ENCODE results near the gene SLC30A9.

The SLC30A9 gene

GRCh38 chr4:41985151-41985550 lies 5.2 kb upstream of the SLC30A9 start:
- H3K27me3 Mint-ChIP-seq, result no peaks in the 10 kb centered on the region
- no peaks in the 10 kb centered on the region for H3K9me3 Mint-ChIP-seq
- H3K4me3 Mint-ChIP-seq, result no peak overlapping the region
- no peak for DNase-seq
- H3K27ac Mint-ChIP-seq, result no peak overlapping the region
- H3K4me1 Mint-ChIP-seq, result peaks cover 9% of the 10 kb centered on the region
- no peak for ATAC-seq
- peaks cover 4% of the 10 kb centered on the region for H3K36me3 Mint-ChIP-seq (ENCODE audit: low read depth)

GRCh38 chr4:41989994-41990364 lies 351 bp upstream of the SLC30A9 start:
- Mint-ChIP-seq H3K36me3 (ENCODE audit: low read depth) (peaks cover 14% of the 10 kb centered on the region), H3K4me3 (peak overlapping the region; percentile 89), H3K9me3 (no peaks in the 10 kb centered on the region), H3K27me3 (no peaks in the 10 kb centered on the region), H3K4me1 (peaks cover 37% of the 10 kb centered on the region), H3K27ac (peak overlapping the region; percentile 88)
- no peak for DNase-seq
- ATAC-seq, result peak; percentile 3

- H3K36me3 Mint-ChIP-seq (ENCODE audit: low read depth), result peaks cover 17% of the 10 kb centered on the region
- H3K27me3 Mint-ChIP-seq, result no peaks in the 10 kb centered on the region
- no peak for ATAC-seq
- H3K4me3 Mint-ChIP-seq, result peak overlapping the region; percentile 89
- peak overlapping the region; percentile 21 for H3K27ac Mint-ChIP-seq
- H3K9me3 Mint-ChIP-seq, result no peaks in the 10 kb centered on the region
- no peak for DNase-seq
- peaks cover 37% of the 10 kb centered on the region for H3K4me1 Mint-ChIP-seq
Observed at GRCh38 chr4:41991916-41992767, 1.8 kb downstream of the SLC30A9 start.

GRCh38 chr4:41992967-41993857 lies 2.9 kb downstream of the SLC30A9 start:
- Mint-ChIP-seq H3K27ac (no peak overlapping the region), H3K9me3 (no peaks in the 10 kb centered on the region), H3K4me3 (no peak overlapping the region), H3K4me1 (peaks cover 40% of the 10 kb centered on the region), H3K36me3 (ENCODE audit: low read depth) (peaks cover 18% of the 10 kb centered on the region), H3K27me3 (no peaks in the 10 kb centered on the region)
- DNase-seq (no peak), ATAC-seq (no peak)

- Mint-ChIP-seq H3K36me3 (ENCODE audit: low read depth) (peaks cover 18% of the 10 kb centered on the region), H3K27ac (no peak overlapping the region), H3K27me3 (no peaks in the 10 kb centered on the region), H3K9me3 (no peaks in the 10 kb centered on the region), H3K4me3 (no peak overlapping the region), H3K4me1 (peaks cover 35% of the 10 kb centered on the region)
- no peak for DNase-seq
- ATAC-seq, result no peak
Observed at GRCh38 chr4:41994461-41994985, 4.2 kb downstream of the SLC30A9 start.

- H3K4me1 Mint-ChIP-seq, result peaks cover 11% of the 10 kb centered on the region
- no peak overlapping the region for H3K27ac Mint-ChIP-seq
Observed at GRCh38 chr4:41998019-41998418, 7.7 kb downstream of the SLC30A9 start.

GRCh38 chr4:41999321-41999720 lies 9.0 kb downstream of the SLC30A9 start:
- Mint-ChIP-seq H3K4me1 (peaks cover 19% of the 10 kb centered on the region), H3K27ac (no peak overlapping the region), H3K27me3 (no peaks in the 10 kb centered on the region), H3K4me3 (no peak overlapping the region), H3K9me3 (no peaks in the 10 kb centered on the region), H3K36me3 (ENCODE audit: low read depth) (peaks cover 32% of the 10 kb centered on the region)
- ATAC-seq, result no peak
- DNase-seq, result no peak

More at GRCh38 chr4:41998019-41998418, 7.7 kb downstream of the SLC30A9 start:
- Mint-ChIP-seq H3K4me3 (no peak overlapping the region), H3K27me3 (no peaks in the 10 kb centered on the region), H3K36me3 (ENCODE audit: low read depth) (peaks cover 20% of the 10 kb centered on the region), H3K9me3 (no peaks in the 10 kb centered on the region)
- no peak for DNase-seq
- no peak for ATAC-seq

- H3K27ac Mint-ChIP-seq, result no peak overlapping the region
Observed at GRCh38 chr4:42008011-42008786, 17.9 kb downstream of the SLC30A9 start.

GRCh38 chr4:42015438-42015837 lies 25.1 kb downstream of the SLC30A9 start:
- H3K4me3 Mint-ChIP-seq, result no peak overlapping the region
- no peaks in the 10 kb centered on the region for H3K9me3 Mint-ChIP-seq
- ATAC-seq (no peak), DNase-seq (no peak)
- no peak overlapping the region for H3K27ac Mint-ChIP-seq
- peaks cover 7% of the 10 kb centered on the region for H3K4me1 Mint-ChIP-seq
- peaks cover 31% of the 10 kb centered on the region for H3K36me3 Mint-ChIP-seq (ENCODE audit: low read depth)
- H3K27me3 Mint-ChIP-seq, result no peaks in the 10 kb centered on the region

More at GRCh38 chr4:42008011-42008786, 17.9 kb downstream of the SLC30A9 start:
- Mint-ChIP-seq H3K9me3 (no peaks in the 10 kb centered on the region), H3K4me3 (no peak overlapping the region), H3K36me3 (ENCODE audit: low read depth) (peaks cover 63% of the 10 kb centered on the region), H3K27me3 (no peaks in the 10 kb centered on the region), H3K4me1 (peaks cover 16% of the 10 kb centered on the region)
- DNase-seq (no peak), ATAC-seq (no peak)

- Mint-ChIP-seq H3K4me1 (peaks cover 7% of the 10 kb centered on the region), H3K27ac (no peak overlapping the region), H3K9me3 (no peaks in the 10 kb centered on the region), H3K4me3 (no peak overlapping the region), H3K27me3 (no peaks in the 10 kb centered on the region), H3K36me3 (ENCODE audit: low read depth) (peaks cover 30% of the 10 kb centered on the region)
- DNase-seq (no peak), ATAC-seq (no peak)
Observed at GRCh38 chr4:42018451-42018850, 28.1 kb downstream of the SLC30A9 start.

GRCh38 chr4:42048394-42048793 lies 58.1 kb downstream of the SLC30A9 start:
- Mint-ChIP-seq H3K27me3 (no peaks in the 10 kb centered on the region), H3K36me3 (ENCODE audit: low read depth) (peaks cover 68% of the 10 kb centered on the region), H3K27ac (no peak overlapping the region), H3K4me1 (no peaks in the 10 kb centered on the region), H3K4me3 (no peak overlapping the region), H3K9me3 (peaks cover 4% of the 10 kb centered on the region)
- no peak for DNase-seq
- ATAC-seq, result no peak

- no peak overlapping the region for H3K27ac Mint-ChIP-seq
- H3K9me3 Mint-ChIP-seq, result no peaks in the 10 kb centered on the region
- no peaks in the 10 kb centered on the region for H3K4me1 Mint-ChIP-seq
- ATAC-seq, result no peak
- DNase-seq, result no peak
- no peak overlapping the region for H3K4me3 Mint-ChIP-seq
- H3K27me3 Mint-ChIP-seq, result no peaks in the 10 kb centered on the region
- H3K36me3 Mint-ChIP-seq (ENCODE audit: low read depth), result peaks cover 65% of the 10 kb centered on the region
Observed at GRCh38 chr4:42050516-42051249, 60.4 kb downstream of the SLC30A9 start.

- Mint-ChIP-seq H3K4me3 (no peak overlapping the region), H3K27me3 (no peaks in the 10 kb centered on the region), H3K36me3 (ENCODE audit: low read depth) (peaks cover 23% of the 10 kb centered on the region), H3K27ac (no peak overlapping the region), H3K9me3 (no peaks in the 10 kb centered on the region), H3K4me1 (no peaks in the 10 kb centered on the region)
- no peak for ATAC-seq
- no peak for DNase-seq
Observed at GRCh38 chr4:42066402-42066801, 76.1 kb downstream of the SLC30A9 start.
